ENCODE results near the gene SH3RF1.

SH3RF1 gene

GRCh38 chr4:169274033-169274432 is 3.3 kb upstream of the SH3RF1 start:
- DNase-seq: no peak

GRCh38 chr4:169272265-169272886 is 1.6 kb upstream of the SH3RF1 start:
- no peak for DNase-seq

GRCh38 chr4:169271692-169272007 is 894 bp upstream of the SH3RF1 start:
- DNase-seq: no peak

GRCh38 chr4:169269916-169270809 is 593 bp downstream of the SH3RF1 start:
- peak; percentile 59 for DNase-seq

GRCh38 chr4:169268951-169269760 is 1.6 kb downstream of the SH3RF1 start:
- DNase-seq: no peak

- no peak for DNase-seq
Observed at GRCh38 chr4:169267070-169267469, 3.7 kb downstream of the SH3RF1 start.

- no peak for DNase-seq
Observed at GRCh38 chr4:169266661-169267060, 4.1 kb downstream of the SH3RF1 start.

GRCh38 chr4:169266081-169266480 is 4.7 kb downstream of the SH3RF1 start:
- no peak for DNase-seq

- DNase-seq: no peak
Observed at GRCh38 chr4:169263791-169264392, 6.9 kb downstream of the SH3RF1 start.

GRCh38 chr4:169260217-169260866 is 10.4 kb downstream of the SH3RF1 start:
- DNase-seq: no peak

GRCh38 chr4:169259271-169259670 is 11.5 kb downstream of the SH3RF1 start:
- no peak for DNase-seq

- DNase-seq: no peak
Observed at GRCh38 chr4:169258141-169258540, 12.6 kb downstream of the SH3RF1 start.

GRCh38 chr4:169256856-169257761 is 13.6 kb downstream of the SH3RF1 start:
- no peak for DNase-seq

- DNase-seq: no peak
Observed at GRCh38 chr4:169256101-169256612, 14.6 kb downstream of the SH3RF1 start.

GRCh38 chr4:169254546-169254983 is 16.2 kb downstream of the SH3RF1 start:
- DNase-seq: no peak

- DNase-seq: no peak
Observed at GRCh38 chr4:169253904-169254303, 16.9 kb downstream of the SH3RF1 start.

- no peak for DNase-seq
Observed at GRCh38 chr4:169253113-169253671, 17.6 kb downstream of the SH3RF1 start.

- no peak for DNase-seq
Observed at GRCh38 chr4:169252339-169253112, 18.2 kb downstream of the SH3RF1 start.

GRCh38 chr4:169251291-169252235 is 19.2 kb downstream of the SH3RF1 start:
- DNase-seq: no peak

Data from NCI-H526 treated with DMSO at 0.1 percent for 48 hours (cell line).